Kidney (tissue), 14 donors: ENCODE data around the gene CDYL. TPM values are rescaled to one million over a fixed set of nuclear protein-coding genes. Genes with fewer than 3 reads are reported as not detected.

Experiments
- DNase-seq, 5 donors: peaks; one replicate each; pipeline ENCODE4 v3.0.0-alpha.2; 2013 to 2020
- FAIRE-seq: peaks from 2 replicates; lab custom pipeline; 2012; peaks lifted over from hg19 to GRCh38; lab: Jason Lieb, UNC
- H3K27ac ChIP-seq, 2 donors: one replicate each; pipeline ENCODE4 v1.7.0; 2013; ENCODE audit warnings: low read depth in 2 of 2, low read length in 2 of 2, inconsistent platforms in 1 of 2
- H3K27me3 ChIP-seq: one replicate; pipeline ENCODE4 v1.7.1; 2013; ENCODE audit warnings: low read length, inconsistent platforms; ENCODE audit not compliant: control insufficient read depth, insufficient read depth
- H3K36me3 ChIP-seq, 3 donors: one replicate each; pipeline versions ENCODE4 v1.7.0 to v1.7.1; 2013; ENCODE audit warnings: low read length in 3 of 3, control low read depth in 1 of 3, inconsistent platforms in 1 of 3; ENCODE audit not compliant: insufficient read depth in 3 of 3, control insufficient read depth in 2 of 3
- H3K4me1 ChIP-seq, 3 donors: one replicate each; pipeline versions ENCODE4 v1.7.0 to v1.7.1; 2013; ENCODE audit warnings: low read length in 3 of 3, inconsistent platforms in 1 of 3, low read depth in 1 of 3; ENCODE audit not compliant: control insufficient read depth in 2 of 3, insufficient read depth in 2 of 3
- H3K4me3 ChIP-seq, 3 donors: one replicate each; pipeline versions ENCODE4 v1.7.0 to v1.8.1; 2013; ENCODE audit warnings: low read length in 3 of 3, control low read depth in 1 of 3, inconsistent platforms in 1 of 3
- H3K9ac ChIP-seq, 3 donors: one replicate each; pipeline versions ENCODE4 v1.7.0 to v1.7.1; 2013; ENCODE audit warnings: low read length in 3 of 3, control low read depth in 1 of 3, inconsistent platforms in 1 of 3
- H3K9me3 ChIP-seq, 3 donors: one replicate each; pipeline versions ENCODE4 v1.7.0 to v1.7.1; 2013; ENCODE audit warnings: low read length in 3 of 3, control low read depth in 1 of 3, inconsistent platforms in 1 of 3; ENCODE audit not compliant: control insufficient read depth in 2 of 3, insufficient read depth in 1 of 3
- intact Hi-C: fragments of 100-400 bp; cut with DNase I; formaldehyde crosslinking; loops from one replicate; pipeline ENCODE4 v1.11.1; 2022
- polyA plus RNA-seq: library from polyadenylated mRNA; stranded (reverse); fragments of 350-450 nt; fragmentation: Illumina TruSeq; extraction: RNeasy Lipid Tissue Mini Kit (QIAGEN cat#74804); gene quantifications from one replicate; pipeline ENCODE4 v1.2.3, GENCODE V29; 2014; ENCODE audit warnings: low read depth, low replicate concordance; ENCODE audit not compliant: insufficient read depth
- total RNA-seq: library from RNA; stranded (reverse); fragmentation: NEBNext Ultra II Directional; extraction: Animal tissue kit (Norgen Biotek cat#: 25700); gene quantifications from one replicate; pipeline ENCODE4 v1.2.1, GENCODE V29; 2021
- TF ChIP-seq, protein P1 (sequence below): IDR thresholded peaks from 3 replicates; pipeline ENCODE4 v1.5.1; 2012; ENCODE audit warnings: mild to moderate bottlenecking, moderate library complexity, borderline replicate concordance; ENCODE audit not compliant: insufficient read depth; ENCODE audit errors: extremely low read depth
- donor health status: control.
- donor health status: control.
- donor health status: control.
- donor health status: control.
- donor health status: control.
- donor health status: DM: yes; HTN: yes; CAD: no.
- donor health status: Normal renal cell carcinoma (clear cell type).

The CDYL gene
- total and polyA plus RNA-seq, 2 donors from 2014 or later = 7.4 to 46.8 TPM

DNA sequence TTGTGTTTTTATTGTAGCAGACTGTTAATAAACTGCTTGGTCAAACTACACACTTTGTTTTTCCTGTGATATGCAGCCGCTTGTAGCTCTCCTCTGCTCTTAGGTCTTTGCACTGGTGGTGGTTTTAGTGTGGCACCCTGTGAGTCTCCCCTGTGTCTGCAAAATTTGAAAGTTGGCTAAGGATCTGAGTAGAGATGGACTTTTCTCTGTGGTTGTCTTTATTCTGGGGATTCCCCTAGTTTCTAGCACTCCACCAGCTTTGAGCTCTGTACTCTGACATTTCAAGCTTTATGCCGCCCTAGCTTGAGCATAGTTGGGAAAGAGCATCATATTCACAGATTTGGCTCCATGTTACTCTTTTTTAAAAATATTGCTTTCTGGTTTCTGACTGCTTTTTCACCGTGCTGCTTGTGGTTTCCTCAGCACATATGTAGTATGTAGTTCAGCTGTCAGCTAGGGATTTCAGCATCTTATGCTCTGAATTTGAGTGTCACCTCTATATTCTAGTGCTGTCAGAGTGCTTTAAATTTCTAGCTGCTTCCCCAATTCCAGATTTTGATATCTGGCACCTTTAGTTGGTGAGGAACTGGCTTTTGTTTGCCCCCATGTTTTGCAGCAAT, 25.4 kb downstream of the CDYL start:
- TF ChIP-seq, protein P1, sequence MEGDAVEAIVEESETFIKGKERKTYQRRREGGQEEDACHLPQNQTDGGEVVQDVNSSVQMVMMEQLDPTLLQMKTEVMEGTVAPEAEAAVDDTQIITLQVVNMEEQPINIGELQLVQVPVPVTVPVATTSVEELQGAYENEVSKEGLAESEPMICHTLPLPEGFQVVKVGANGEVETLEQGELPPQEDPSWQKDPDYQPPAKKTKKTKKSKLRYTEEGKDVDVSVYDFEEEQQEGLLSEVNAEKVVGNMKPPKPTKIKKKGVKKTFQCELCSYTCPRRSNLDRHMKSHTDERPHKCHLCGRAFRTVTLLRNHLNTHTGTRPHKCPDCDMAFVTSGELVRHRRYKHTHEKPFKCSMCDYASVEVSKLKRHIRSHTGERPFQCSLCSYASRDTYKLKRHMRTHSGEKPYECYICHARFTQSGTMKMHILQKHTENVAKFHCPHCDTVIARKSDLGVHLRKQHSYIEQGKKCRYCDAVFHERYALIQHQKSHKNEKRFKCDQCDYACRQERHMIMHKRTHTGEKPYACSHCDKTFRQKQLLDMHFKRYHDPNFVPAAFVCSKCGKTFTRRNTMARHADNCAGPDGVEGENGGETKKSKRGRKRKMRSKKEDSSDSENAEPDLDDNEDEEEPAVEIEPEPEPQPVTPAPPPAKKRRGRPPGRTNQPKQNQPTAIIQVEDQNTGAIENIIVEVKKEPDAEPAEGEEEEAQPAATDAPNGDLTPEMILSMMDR = no peak
- H3K27ac ChIP-seq = no peak overlapping the region
- peaks cover 0 to 14% (median 6%) of the 10 kb centered on the region in 3 donors for H3K4me1 ChIP-seq
- intact Hi-C loops = no loop called here
- no peaks in the 10 kb centered on the region for H3K27me3 ChIP-seq
- H3K36me3 ChIP-seq = no peaks in the 10 kb centered on the region
- FAIRE-seq = no peak
- H3K9ac ChIP-seq = no peak overlapping the region
- peaks cover 0 to 6% (median 2%) of the 10 kb centered on the region in 3 donors for H3K9me3 ChIP-seq
- no peak overlapping the region for H3K4me3 ChIP-seq
- DNase-seq = no peak

DNA sequence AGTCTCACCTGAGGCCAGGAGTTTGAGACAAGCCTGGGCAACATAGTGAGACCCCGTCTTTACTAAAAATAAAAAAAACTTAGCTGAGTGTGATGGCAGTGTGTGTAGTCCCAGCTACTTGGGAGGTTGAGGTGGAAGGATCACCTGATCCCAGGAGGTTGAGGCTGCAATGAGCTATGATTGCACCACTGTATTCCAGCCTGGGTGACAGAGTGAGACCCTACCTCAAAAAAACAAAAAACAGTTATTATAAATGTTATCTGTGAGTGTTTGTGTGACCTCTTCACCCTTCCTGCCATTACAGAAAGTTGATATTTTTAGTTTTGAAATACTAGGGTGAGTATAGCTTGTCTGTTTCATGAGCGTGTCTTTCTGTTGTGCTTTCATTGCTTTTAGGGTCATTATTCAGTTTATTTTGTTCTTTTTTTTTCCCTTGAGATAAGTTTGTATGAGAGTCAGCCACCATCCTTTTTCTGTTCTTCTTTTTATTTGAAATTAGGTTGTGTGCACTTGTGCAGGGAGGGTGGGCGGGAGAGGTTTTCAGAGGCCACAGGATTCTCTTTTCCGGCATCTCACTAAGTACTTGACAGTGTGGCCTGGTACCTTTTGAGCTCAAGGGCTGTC, 26.2 kb downstream of the CDYL start:
- FAIRE-seq (no peak), DNase-seq (no peak)
- peaks cover 0 to 6% (median 2%) of the 10 kb centered on the region in 3 donors for H3K9me3 ChIP-seq
- H3K4me3 ChIP-seq = no peak overlapping the region
- intact Hi-C loops = no loop called here
- no peak overlapping the region for H3K27ac ChIP-seq
- TF ChIP-seq, protein P1 = no peak
- peaks cover 0 to 14% (median 6%) of the 10 kb centered on the region in 3 donors for H3K4me1 ChIP-seq
- no peak overlapping the region for H3K9ac ChIP-seq
- no peaks in the 10 kb centered on the region for H3K36me3 ChIP-seq
- H3K27me3 ChIP-seq = no peaks in the 10 kb centered on the region

DNA sequence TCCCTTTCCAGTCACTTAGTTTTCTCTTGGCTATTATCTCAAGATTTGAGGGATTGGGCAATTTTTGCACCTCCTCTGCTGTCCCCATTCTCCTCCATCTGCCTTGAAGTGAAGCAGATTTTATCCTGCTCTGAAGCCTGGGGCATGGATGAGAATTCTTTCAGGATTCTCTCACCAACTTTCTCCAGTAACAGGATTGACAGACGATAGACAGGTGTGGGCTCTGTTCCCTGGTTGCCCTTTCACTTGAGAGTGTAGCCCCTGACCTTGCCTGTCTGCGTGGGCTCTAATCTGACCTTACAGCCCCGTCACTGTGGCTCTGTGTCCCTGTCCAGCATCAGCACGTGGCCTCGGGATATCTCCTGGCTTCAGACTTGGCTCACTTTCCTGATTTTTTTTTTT, 27.1 kb downstream of the CDYL start:
- FAIRE-seq (no peak), DNase-seq (no peak)
- intact Hi-C loops = no loop called here
- Histone ChIP-seq H3K36me3 (no peaks in the 10 kb centered on the region), H3K27me3 (no peaks in the 10 kb centered on the region), H3K4me3 (no peak overlapping the region), H3K9ac (no peak overlapping the region), H3K27ac (no peak overlapping the region), H3K4me1 (peaks cover 0 to 14% (median 6%) of the 10 kb centered on the region in 3 donors), H3K9me3 (peaks cover 0 to 6% (median 2%) of the 10 kb centered on the region in 3 donors)
- TF ChIP-seq, protein P1 = no peak
